Esophagus muscularis mucosa (tissue), 4 donors: ENCODE measurements around the gene KCNQ4.

Source experiments
- EP300 ChIP-seq: sonication (generic); formaldehyde crosslinking; IDR thresholded peaks from one replicate; pipeline ENCODE4 v1.6.1; 2017; ENCODE audit warnings: antibody characterized with exemption
- POLR2A ChIP-seq: fragments of 450-650 bp; IDR thresholded peaks from one replicate; pipeline ENCODE4 v1.6.1; 2017; ENCODE audit warnings: antibody characterized with exemption, moderate library complexity, mild to moderate bottlenecking, low read depth
- TF ChIP-seq, protein P1 (sequence below), 3 experiments: fragments of 200-600 bp in 2 of 3; fragments of 450-650 bp in 1 of 3; sonication (generic) in 2 of 3; IDR thresholded peaks; one replicate each; pipeline ENCODE4 v1.5.1; 2017 to 2019; ENCODE audit warnings: antibody characterized with exemption in 3 of 3, mild to moderate bottlenecking in 2 of 3, moderate library complexity in 1 of 3

- no peak for TF ChIP-seq POLR2A
- TF ChIP-seq, protein P1, sequence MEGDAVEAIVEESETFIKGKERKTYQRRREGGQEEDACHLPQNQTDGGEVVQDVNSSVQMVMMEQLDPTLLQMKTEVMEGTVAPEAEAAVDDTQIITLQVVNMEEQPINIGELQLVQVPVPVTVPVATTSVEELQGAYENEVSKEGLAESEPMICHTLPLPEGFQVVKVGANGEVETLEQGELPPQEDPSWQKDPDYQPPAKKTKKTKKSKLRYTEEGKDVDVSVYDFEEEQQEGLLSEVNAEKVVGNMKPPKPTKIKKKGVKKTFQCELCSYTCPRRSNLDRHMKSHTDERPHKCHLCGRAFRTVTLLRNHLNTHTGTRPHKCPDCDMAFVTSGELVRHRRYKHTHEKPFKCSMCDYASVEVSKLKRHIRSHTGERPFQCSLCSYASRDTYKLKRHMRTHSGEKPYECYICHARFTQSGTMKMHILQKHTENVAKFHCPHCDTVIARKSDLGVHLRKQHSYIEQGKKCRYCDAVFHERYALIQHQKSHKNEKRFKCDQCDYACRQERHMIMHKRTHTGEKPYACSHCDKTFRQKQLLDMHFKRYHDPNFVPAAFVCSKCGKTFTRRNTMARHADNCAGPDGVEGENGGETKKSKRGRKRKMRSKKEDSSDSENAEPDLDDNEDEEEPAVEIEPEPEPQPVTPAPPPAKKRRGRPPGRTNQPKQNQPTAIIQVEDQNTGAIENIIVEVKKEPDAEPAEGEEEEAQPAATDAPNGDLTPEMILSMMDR (IDR thresholded peaks at IDR 0.05) = no peak
- no peak for TF ChIP-seq EP300
Measured at GRCh38 chr1:40798366-40799281, 15.0 kb downstream of the KCNQ4 start.
